Neural progenitor cell (in vitro differentiated cells): ENCODE data around the gene ANGEL2. TPM values are rescaled to one million over a fixed set of nuclear protein-coding genes. Genes with fewer than 3 reads are reported as not detected.
A peak's percentile ranks its signal among the peaks of the same experiment; 100 is the strongest.

ENCODE experiments used
- DNase-seq: peaks from one replicate; pipeline ENCODE4 v3.0.0-alpha.2; 2016; ENCODE audit warnings: low spot score
- H2AFZ ChIP-seq: fragments of 200-600 bp; sonication (generic); replicated peaks from 2 replicates; pipeline ENCODE4 v1.6.1; 2016; ENCODE audit warnings: antibody characterized with exemption
- H3F3A ChIP-seq: fragments of 200-600 bp; sonication (generic); 2 replicates; pipeline ENCODE4 v1.6.1; 2016; ENCODE audit warnings: antibody characterized with exemption, low read depth
- H3K27ac ChIP-seq: fragments of 200-600 bp; sonication (generic); 2 replicates; pipeline ENCODE4 v1.5.1; 2016; ENCODE audit warnings: mild to moderate bottlenecking
- H3K27me3 ChIP-seq: fragments of 200-600 bp; sonication (generic); 2 replicates; pipeline ENCODE4 v1.6.1; 2016; ENCODE audit warnings: mild to moderate bottlenecking, moderate library complexity
- H3K36me3 ChIP-seq: fragments of 200-600 bp; sonication (generic); 2 replicates; pipeline ENCODE4 v1.5.1; 2016
- H3K4me1 ChIP-seq: fragments of 200-600 bp; sonication (generic); 2 replicates; pipeline ENCODE4 v1.6.1; 2016; ENCODE audit warnings: mixed run types
- H3K4me2 ChIP-seq: fragments of 200-600 bp; sonication (generic); 2 replicates; pipeline ENCODE4 v1.6.1; 2016
- H3K4me3 ChIP-seq: fragments of 200-600 bp; sonication (generic); 2 replicates; pipeline ENCODE4 v1.5.1; 2016
- H3K79me2 ChIP-seq: fragments of 200-600 bp; sonication (generic); 2 replicates; pipeline ENCODE4 v1.6.1; 2016; ENCODE audit warnings: low read depth
- H3K9ac ChIP-seq: fragments of 200-600 bp; sonication (generic); 2 replicates; pipeline ENCODE4 v1.6.1; 2016
- H3K9me3 ChIP-seq: fragments of 200-600 bp; sonication (generic); 2 replicates; pipeline ENCODE4 v1.5.1; 2016; ENCODE audit warnings: low read depth
- H4K20me1 ChIP-seq: fragments of 200-600 bp; sonication (generic); 2 replicates; pipeline ENCODE4 v1.6.1; 2016; ENCODE audit warnings: low read depth
- H3K27ac Mint-ChIP-seq: 3 replicates; pipeline ENCODE4 v1.8.0; 2021; ENCODE audit warnings: mixed read lengths
- H3K27me3 Mint-ChIP-seq: 2 replicates; pipeline ENCODE4 v1.8.0; 2022; ENCODE audit warnings: low read depth, mild to moderate bottlenecking, inconsistent platforms, moderate library complexity, mixed read lengths; ENCODE audit not compliant: insufficient read depth
- H3K36me3 Mint-ChIP-seq: 3 replicates; pipeline ENCODE4 v1.8.0; 2021; ENCODE audit warnings: mixed read lengths
- H3K4me1 Mint-ChIP-seq: 3 replicates; pipeline ENCODE4 v1.8.0; 2021; ENCODE audit warnings: mixed read lengths
- H3K4me3 Mint-ChIP-seq: 3 replicates; pipeline ENCODE4 v1.8.0; 2021; ENCODE audit warnings: mild to moderate bottlenecking, moderate library complexity, mixed read lengths
- H3K9me3 Mint-ChIP-seq: 3 replicates; pipeline ENCODE4 v1.8.0; 2020; ENCODE audit warnings: mixed read lengths
- EZH2 ChIP-seq: fragments of 200-600 bp; sonication (generic); IDR thresholded peaks from 2 replicates; pipeline ENCODE4 v1.6.1; 2017; ENCODE audit warnings: antibody characterized with exemption, mild to moderate bottlenecking, moderate library complexity
- EZH2phosphoT487 ChIP-seq: fragments of 200-600 bp; sonication (generic); IDR thresholded peaks from 2 replicates; pipeline ENCODE4 v1.6.1; 2017; ENCODE audit warnings: antibody characterized with exemption
- total RNA-seq: library from RNA; depleted of rRNA; stranded (reverse); fragments of >200 nt; gene quantifications from 2 replicates; pipeline ENCODE4 v1.2.3, GENCODE V29; 2015; ENCODE audit warnings: low replicate concordance
- TF ChIP-seq, protein P1 (sequence below): fragments of 200-600 bp; sonication (generic); IDR thresholded peaks from 2 replicates; pipeline ENCODE4 v1.5.1; 2017; ENCODE audit warnings: antibody characterized with exemption, mild to moderate bottlenecking

ANGEL2 gene
- total RNA-seq, 1 donor from 2014 or later: 101 TPM

DNA sequence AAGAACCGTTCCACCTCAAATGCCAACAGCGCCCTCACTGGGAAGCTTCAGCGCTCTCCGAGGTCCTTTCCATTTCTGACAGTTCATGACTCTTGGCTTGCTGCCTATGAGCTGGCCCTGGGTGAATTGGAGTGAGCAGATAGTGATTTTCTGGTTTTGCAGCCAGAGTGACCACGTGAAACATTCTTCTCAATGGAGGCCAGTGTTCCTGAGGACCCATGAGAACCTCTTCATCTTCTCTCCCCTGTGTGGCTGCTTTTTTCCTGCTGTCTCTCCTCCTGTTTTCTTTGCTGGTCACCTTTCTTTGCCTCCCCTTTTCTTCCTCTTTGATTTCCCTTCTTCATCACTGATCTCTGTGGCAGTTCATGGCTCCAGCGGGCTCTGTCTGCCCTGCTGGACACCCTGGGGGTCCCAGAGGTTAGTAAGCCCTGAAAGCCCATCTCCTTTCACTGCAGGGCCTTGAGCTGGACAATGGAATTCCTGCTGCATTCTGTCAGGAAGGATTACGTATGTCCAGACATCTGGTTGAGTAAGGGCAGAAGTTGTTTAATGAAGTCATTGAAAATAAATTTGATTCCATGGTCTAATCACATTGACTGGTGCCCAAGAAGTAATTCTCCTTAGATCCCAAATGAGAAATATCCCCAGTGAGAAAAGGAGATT, 35.4 kb downstream of the ANGEL2 start:
- no peaks in the 10 kb centered on the region for H3K36me3 ChIP-seq

DNA sequence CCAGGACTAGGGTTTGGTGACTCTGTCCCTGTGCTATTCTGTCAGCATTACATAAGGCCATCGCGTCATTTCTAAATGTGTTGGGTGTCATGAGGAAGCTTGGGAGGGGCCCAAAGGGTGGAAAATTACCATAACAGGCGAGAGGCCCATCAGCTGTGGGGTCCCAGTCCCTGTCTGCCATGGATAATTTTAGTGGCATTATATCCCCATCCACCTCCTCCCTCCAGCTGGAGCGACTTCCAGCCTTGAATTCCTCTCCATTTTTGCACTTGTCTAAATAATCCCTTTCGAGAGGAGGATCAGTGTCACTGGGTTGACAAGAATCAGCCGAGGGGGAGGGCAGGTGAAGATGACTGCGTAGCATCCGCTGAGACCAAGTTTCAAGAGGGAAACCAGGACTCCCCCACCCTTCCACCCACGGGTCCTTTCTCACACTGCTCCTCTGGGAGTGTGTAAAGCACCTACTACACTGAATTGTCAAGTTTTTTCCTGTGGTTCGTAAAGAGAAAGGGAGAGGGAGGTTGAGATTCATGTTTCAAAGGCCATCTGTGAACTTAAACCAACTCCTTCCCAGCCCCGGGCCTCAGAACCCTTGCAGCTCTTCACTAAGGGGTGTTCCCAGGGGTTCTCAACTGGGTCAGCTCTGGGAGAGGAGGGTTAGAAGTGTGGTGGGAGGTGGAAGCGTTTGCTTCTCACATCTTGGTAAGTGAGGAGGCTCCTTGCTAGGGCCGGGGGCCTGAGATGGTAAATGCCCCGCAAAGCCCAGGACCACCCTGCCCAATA, 36.1 kb downstream of the ANGEL2 start:
- H3K36me3 ChIP-seq: no peaks in the 10 kb centered on the region
- peaks cover 12% of the 10 kb centered on the region for H3F3A ChIP-seq
- peak overlapping the region; percentile 50 for H3K4me2 ChIP-seq
- no peak for DNase-seq
- H3K27me3 Mint-ChIP-seq: peaks cover 4% of the 10 kb centered on the region
- H3K4me1 ChIP-seq: peaks cover 22% of the 10 kb centered on the region
- H3K9ac ChIP-seq: no peak overlapping the region
- TF ChIP-seq EZH2phosphoT487: no peak
- H3K79me2 ChIP-seq: no peaks in the 10 kb centered on the region
- no peaks in the 10 kb centered on the region for H4K20me1 ChIP-seq
- H3K4me3 ChIP-seq: no peak overlapping the region
- no peaks in the 10 kb centered on the region for H3K9me3 ChIP-seq
- no peaks in the 10 kb centered on the region for H3K27me3 ChIP-seq
- peak overlapping the region; percentile 92 for H3K27ac Mint-ChIP-seq
- peaks cover 40% of the 10 kb centered on the region for H3K4me1 Mint-ChIP-seq
- no peak overlapping the region for H3K4me3 Mint-ChIP-seq
- H3K36me3 Mint-ChIP-seq: peaks cover 15% of the 10 kb centered on the region
- peak overlapping the region; percentile 7 for H3K27ac ChIP-seq
- H3K9me3 Mint-ChIP-seq: no peaks in the 10 kb centered on the region
- no peak overlapping the region for H2AFZ ChIP-seq

More for the DNA sequence above, 35.4 kb downstream of the ANGEL2 start:
- Histone ChIP-seq H3K79me2 (no peaks in the 10 kb centered on the region), H4K20me1 (no peaks in the 10 kb centered on the region), H3F3A (peaks cover 12% of the 10 kb centered on the region), H3K4me3 (no peak overlapping the region), H3K27me3 (no peaks in the 10 kb centered on the region), H3K4me2 (peak overlapping the region; percentile 50), H3K4me1 (peaks cover 22% of the 10 kb centered on the region), H3K9me3 (no peaks in the 10 kb centered on the region), H3K9ac (no peak overlapping the region), H2AFZ (no peak overlapping the region), H3K27ac (peak overlapping the region; percentile 7)
- peaks cover 15% of the 10 kb centered on the region for H3K36me3 Mint-ChIP-seq
- peaks cover 40% of the 10 kb centered on the region for H3K4me1 Mint-ChIP-seq
- peaks cover 2% of the 10 kb centered on the region for H3K27me3 Mint-ChIP-seq
- H3K4me3 Mint-ChIP-seq: peak overlapping the region; percentile 17
- DNase-seq: peak; percentile 76
- peak overlapping the region; percentile 92 for H3K27ac Mint-ChIP-seq
- no peaks in the 10 kb centered on the region for H3K9me3 Mint-ChIP-seq
- no peak for TF ChIP-seq EZH2phosphoT487
- TF ChIP-seq, protein P1, sequence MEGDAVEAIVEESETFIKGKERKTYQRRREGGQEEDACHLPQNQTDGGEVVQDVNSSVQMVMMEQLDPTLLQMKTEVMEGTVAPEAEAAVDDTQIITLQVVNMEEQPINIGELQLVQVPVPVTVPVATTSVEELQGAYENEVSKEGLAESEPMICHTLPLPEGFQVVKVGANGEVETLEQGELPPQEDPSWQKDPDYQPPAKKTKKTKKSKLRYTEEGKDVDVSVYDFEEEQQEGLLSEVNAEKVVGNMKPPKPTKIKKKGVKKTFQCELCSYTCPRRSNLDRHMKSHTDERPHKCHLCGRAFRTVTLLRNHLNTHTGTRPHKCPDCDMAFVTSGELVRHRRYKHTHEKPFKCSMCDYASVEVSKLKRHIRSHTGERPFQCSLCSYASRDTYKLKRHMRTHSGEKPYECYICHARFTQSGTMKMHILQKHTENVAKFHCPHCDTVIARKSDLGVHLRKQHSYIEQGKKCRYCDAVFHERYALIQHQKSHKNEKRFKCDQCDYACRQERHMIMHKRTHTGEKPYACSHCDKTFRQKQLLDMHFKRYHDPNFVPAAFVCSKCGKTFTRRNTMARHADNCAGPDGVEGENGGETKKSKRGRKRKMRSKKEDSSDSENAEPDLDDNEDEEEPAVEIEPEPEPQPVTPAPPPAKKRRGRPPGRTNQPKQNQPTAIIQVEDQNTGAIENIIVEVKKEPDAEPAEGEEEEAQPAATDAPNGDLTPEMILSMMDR: peak; percentile 28

GRCh38 chr1:212977781-212978645, 37.7 kb downstream of the ANGEL2 start:
- H4K20me1 ChIP-seq: no peaks in the 10 kb centered on the region
- H3K27ac Mint-ChIP-seq: no peak overlapping the region
- no peaks in the 10 kb centered on the region for H3K79me2 ChIP-seq
- H3K36me3 Mint-ChIP-seq: peaks cover 18% of the 10 kb centered on the region
- no peaks in the 10 kb centered on the region for H3K9me3 ChIP-seq
- H3K27ac ChIP-seq: no peak overlapping the region
- peaks cover 38% of the 10 kb centered on the region for H3K4me1 Mint-ChIP-seq
- peaks cover 22% of the 10 kb centered on the region for H3K4me1 ChIP-seq
- no peak overlapping the region for H3K4me3 ChIP-seq
- H3K9ac ChIP-seq: no peak overlapping the region
- no peaks in the 10 kb centered on the region for H3K9me3 Mint-ChIP-seq
- no peak overlapping the region for H3K4me3 Mint-ChIP-seq
- no peak overlapping the region for H2AFZ ChIP-seq
- H3K36me3 ChIP-seq: no peaks in the 10 kb centered on the region
- no peaks in the 10 kb centered on the region for H3K27me3 ChIP-seq
- TF ChIP-seq EZH2 (no peak), EZH2phosphoT487 (no peak)
- TF ChIP-seq, protein P1: no peak
- DNase-seq: no peak
- H3F3A ChIP-seq: peaks cover 12% of the 10 kb centered on the region
- H3K4me2 ChIP-seq: no peak overlapping the region
- peaks cover 5% of the 10 kb centered on the region for H3K27me3 Mint-ChIP-seq
